Right lobe of liver (tissue), 6 donors: ENCODE results near the gene KISS1R. TPM values are rescaled to one million over a fixed set of nuclear protein-coding genes. Genes with fewer than 3 reads are reported as not detected.

ENCODE experiments used
- ATAC-seq, 4 donors: fragments of 200-7000 bp; cut with Tn5 transposase; one replicate each; pipeline ENCODE4 v1.9.1; 2020; ENCODE audit warnings: mild to moderate bottlenecking in 4 of 4, moderate library complexity in 4 of 4
- DNase-seq, 3 donors: peaks; one replicate each; pipeline ENCODE4 v3.0.0-alpha.2; 2020
- H3K27ac ChIP-seq, 3 donors: fragments of 200-600 bp; one replicate each; pipeline ENCODE4 v1.8.0; 2022
- H3K27me3 ChIP-seq, 2 donors: fragments of 200-600 bp; one replicate each; pipeline ENCODE4 v1.8.0; 2022
- H3K36me3 ChIP-seq, 4 donors: fragments of 200-600 bp; sonication (generic) in 1 of 4; one replicate each; pipeline versions ENCODE4 v1.5.1 to v1.8.0; 2017 to 2022; ENCODE audit warnings: control low read depth in 1 of 4
- H3K4me1 ChIP-seq, 4 donors: fragments of 200-600 bp; sonication (generic) in 1 of 4; one replicate each; pipeline versions ENCODE4 v1.5.1 to v1.8.0; 2017 to 2022; ENCODE audit warnings: control low read depth in 1 of 4
- H3K4me3 ChIP-seq, 3 donors: fragments of 200-600 bp; one replicate each; pipeline ENCODE4 v1.8.0; 2022
- H3K9me3 ChIP-seq, 4 donors: fragments of 200-600 bp; sonication (generic) in 1 of 4; one replicate each; pipeline versions ENCODE4 v1.5.1 to v1.8.0; 2017 to 2022; ENCODE audit warnings: control low read depth in 1 of 4
- CTCF ChIP-seq, 4 donors: fragments of 200-600 bp in 3 of 4; fragments of 450-650 bp in 1 of 4; IDR thresholded peaks; one replicate each; pipeline versions ENCODE4 v1.5.1 to v1.8.0; 2016 to 2022; ENCODE audit warnings: antibody characterized with exemption in 4 of 4, mild to moderate bottlenecking in 2 of 4
- POLR2A ChIP-seq: fragments of 450-650 bp; IDR thresholded peaks from one replicate; pipeline ENCODE4 v1.6.1; 2017; ENCODE audit warnings: antibody characterized with exemption, mild to moderate bottlenecking
- WGBS: methylation state at CpG from one replicate; pipeline ENCODE4 v1.1.6; 2018; ENCODE audit warnings: low coverage, low lambda C conversion rate; ENCODE audit not compliant: insufficient coverage; ENCODE audit errors: missing lambda C conversion rate; 5-methylcytosine and 5-hydroxymethylcytosine counted together
- intact Hi-C, 2 donors: fragments of 100-400 bp; cut with DNase I; formaldehyde crosslinking; loops; one replicate each; pipeline versions ENCODE4 v1.11.2 to v1.14.1; 2022
- total RNA-seq, 6 experiments: library from RNA; depleted of rRNA in 2 of 6; stranded (reverse); fragments of >200 nt in 2 of 6; fragmentation: NEBNext Ultra II Directional in 3 of 6; extraction: Animal tissue kit (Norgen Biotek cat#: 25700) in 3 of 6; gene quantifications; one replicate each; pipeline versions ENCODE4 v1.1.0 to v1.2.4, GENCODE V29; 2016 to 2023
- donor health status: DM: no; HTN: yes; CAD: no.
- donor health status: DM: no; HTN: no; CAD: no.
- donor health status: DM: no; HTN: no; CAD: no.
- donor health status: DM: no; HTN: yes; CAD: no.
- donor health status: DM: no; HTN: yes; CAD: no.

Gene KISS1R
- total RNA-seq, 6 experiments from 2014 or later, result 0.47 TPM; not detected in 5

- ATAC-seq (no peak), DNase-seq (no peak)
- no peaks in the 10 kb centered on the region for H3K27me3 ChIP-seq
- H3K36me3 ChIP-seq, result no peaks in the 10 kb centered on the region
- no peaks in the 10 kb centered on the region for H3K9me3 ChIP-seq
- no peak for TF ChIP-seq CTCF (IDR thresholded peaks at IDR 0.05)
- no peak for TF ChIP-seq POLR2A
- H3K27ac ChIP-seq, result no peak overlapping the region
- no peak overlapping the region for H3K4me3 ChIP-seq
- intact Hi-C loops, result loop anchor here in 1 of 2 donors (5.0 kb wide), 1 partner anchor 33 kb away; no protein-coding TSS in a partner anchor
- H3K4me1 ChIP-seq, result peaks cover 0 to 14% (median 9%) of the 10 kb centered on the region in 4 donors
- 72% methylated on average over 13 of the region's 22 CpGs for WGBS
Measured at GRCh38 chr19:944663-945241, 27.6 kb downstream of the KISS1R start.

- no peak for ATAC-seq
- Histone ChIP-seq H3K4me3 (no peak overlapping the region), H3K36me3 (no peaks in the 10 kb centered on the region), H3K4me1 (peaks cover 0 to 8% (median 3%) of the 10 kb centered on the region in 4 donors), H3K27ac (no peak overlapping the region), H3K27me3 (no peaks in the 10 kb centered on the region), H3K9me3 (no peaks in the 10 kb centered on the region)
- no peak for TF ChIP-seq POLR2A
- TF ChIP-seq CTCF (IDR thresholded peaks at IDR 0.05), result no peak
- intact Hi-C loops, result no loop called here
- WGBS, result 89% methylated on average over 13 of the region's 37 CpGs
- DNase-seq, result peak in 1 of 3 donors; percentile 45
Measured at GRCh38 chr19:945401-946252, 28.5 kb downstream of the KISS1R start.

- Histone ChIP-seq H3K9me3 (no peaks in the 10 kb centered on the region), H3K27me3 (no peaks in the 10 kb centered on the region), H3K4me1 (no peaks in the 10 kb centered on the region), H3K27ac (no peak overlapping the region), H3K4me3 (no peak overlapping the region), H3K36me3 (no peaks in the 10 kb centered on the region)
- intact Hi-C loops, result no loop called here
- DNase-seq, result peak in 1 of 3 donors; percentile 45
- no CpG with 5 or more reads among the region's 30 CpGs for WGBS
- ATAC-seq, result no peak
- TF ChIP-seq CTCF (IDR thresholded peaks at IDR 0.05), result no peak
- no peak for TF ChIP-seq POLR2A
Measured at GRCh38 chr19:947090-947706, 30.1 kb downstream of the KISS1R start.

GRCh38 chr19:947707-948539 lies 30.8 kb downstream of the KISS1R start:
- H3K27me3 ChIP-seq, result no peaks in the 10 kb centered on the region
- H3K9me3 ChIP-seq, result no peaks in the 10 kb centered on the region
- TF ChIP-seq CTCF (IDR thresholded peaks at IDR 0.05) (no peak), POLR2A (no peak)
- no peaks in the 10 kb centered on the region for H3K4me1 ChIP-seq
- H3K4me3 ChIP-seq, result no peak overlapping the region
- no CpG with 5 or more reads among the region's 47 CpGs for WGBS
- no peak overlapping the region for H3K27ac ChIP-seq
- peak; percentile 27 to 76 (median 56) for ATAC-seq
- no peaks in the 10 kb centered on the region for H3K36me3 ChIP-seq
- intact Hi-C loops, result no loop called here
- peak; percentile 47 to 70 (median 60) for DNase-seq
